Islet of Langerhans (tissue), 1 donor: ENCODE data around the gene TFAP2D.

Source experiments
- FAIRE-seq: peaks from one replicate; lab custom pipeline; 2011; peaks lifted over from hg19 to GRCh38; lab: Jason Lieb, UNC

The TFAP2D gene

GRCh38 chr6:50713226-50713625 is at the start of gene TFAP2D:
TSS of gene TFAP2D (plus strand) at chr6:50713526. CDS start at chr6:50714056, 530 bp downstream.
- FAIRE-seq: no peak

DNA sequence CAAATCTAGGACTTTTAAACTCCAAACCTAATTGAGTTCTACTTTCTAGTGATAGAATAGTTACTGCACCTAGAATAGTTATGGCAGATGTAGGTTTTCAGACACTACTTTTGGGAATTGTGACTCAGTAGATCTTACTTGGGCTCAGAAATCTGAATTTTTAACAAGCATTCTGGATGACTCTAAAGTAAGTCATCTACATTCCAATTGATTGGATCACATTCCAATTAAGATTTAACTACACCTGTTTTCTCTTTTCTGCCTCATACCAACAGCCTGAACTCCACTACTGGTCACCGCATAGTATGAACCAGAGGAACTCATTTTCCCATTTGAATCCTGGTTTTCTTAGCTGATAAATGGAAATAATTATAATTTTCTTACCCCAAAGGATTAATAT is 49.5 kb upstream of the TFAP2D start:
- FAIRE-seq: no peak

DNA sequence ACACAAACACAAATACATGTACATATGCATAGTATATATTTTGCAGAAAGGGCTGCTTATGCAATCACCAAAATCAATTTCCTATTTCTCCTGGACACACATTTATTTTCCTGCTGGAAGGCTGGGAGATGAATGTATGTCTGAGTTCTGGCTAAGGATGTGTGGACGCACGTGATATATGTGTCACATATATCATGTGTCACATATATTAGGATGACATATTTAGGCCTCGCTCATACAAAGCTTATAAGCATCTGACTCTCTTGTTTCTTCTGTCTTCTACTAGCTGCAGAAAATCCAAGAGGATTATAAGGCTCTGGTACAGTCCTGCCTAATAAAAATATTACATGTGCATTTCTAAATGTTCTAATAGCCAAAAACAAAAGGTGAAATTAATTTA is 47.2 kb upstream of the TFAP2D start:
- FAIRE-seq: no peak

DNA sequence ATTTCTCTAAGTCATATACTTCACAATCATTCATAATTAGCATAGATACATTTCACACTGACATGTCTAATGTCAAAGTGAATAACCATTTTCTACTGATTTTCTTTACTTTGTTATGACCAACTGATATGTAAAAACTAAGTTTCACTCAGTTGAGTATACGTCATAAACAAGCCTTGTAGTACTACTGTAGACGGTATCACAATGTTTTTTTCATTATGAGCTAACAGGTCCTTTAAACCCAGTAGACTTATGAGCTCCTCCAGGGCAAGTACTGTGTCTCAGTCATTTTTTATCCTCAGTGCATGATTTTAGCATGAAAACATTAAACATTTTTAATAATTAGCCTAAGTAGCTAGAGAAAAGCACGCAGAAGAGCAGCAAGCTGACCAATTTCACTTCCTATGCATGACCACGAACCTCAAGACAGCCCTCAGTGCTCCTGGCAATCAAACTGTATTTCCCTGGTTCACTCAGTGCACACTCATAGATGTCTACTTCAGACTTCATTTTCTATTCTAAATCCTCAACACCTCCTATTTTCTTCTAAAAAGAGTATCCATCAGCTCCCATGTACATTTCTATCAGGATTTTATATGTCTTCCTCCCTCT is 32.0 kb upstream of the TFAP2D start:
- FAIRE-seq: no peak

- FAIRE-seq: no peak
Measured at GRCh38 chr6:50689210-50689609, 24.1 kb upstream of the TFAP2D start.

DNA sequence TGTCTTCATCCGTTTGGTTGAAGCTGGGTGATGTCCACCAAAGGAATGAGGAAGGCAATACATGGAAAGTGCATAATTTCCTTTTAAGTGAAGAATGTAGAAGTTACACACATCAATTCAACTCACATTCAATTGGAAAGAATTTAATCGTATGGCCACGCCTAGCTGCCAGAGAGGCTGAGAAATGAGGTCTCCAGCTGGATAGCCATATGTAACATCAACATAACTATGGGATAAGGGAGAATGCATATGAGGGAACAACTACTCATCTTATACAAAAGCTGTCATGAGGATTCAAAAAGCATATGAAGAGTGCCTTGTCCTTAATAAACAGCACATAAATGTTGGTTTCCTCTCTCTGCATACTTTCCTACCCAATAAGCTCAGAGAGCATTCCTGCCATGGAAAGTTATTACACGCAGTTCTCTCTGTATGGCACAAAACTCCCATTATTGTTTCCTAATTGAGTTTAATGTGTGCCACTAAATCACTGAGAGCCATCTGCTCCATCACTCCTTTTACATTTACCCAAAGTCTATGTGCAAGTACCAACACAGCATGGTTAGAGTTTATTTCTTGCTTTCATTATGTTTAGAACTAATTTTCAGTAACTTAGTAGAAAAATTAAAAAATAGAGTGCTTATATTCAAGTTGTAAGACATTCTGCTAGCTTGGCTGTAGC is 21.4 kb upstream of the TFAP2D start:
- FAIRE-seq: no peak

DNA sequence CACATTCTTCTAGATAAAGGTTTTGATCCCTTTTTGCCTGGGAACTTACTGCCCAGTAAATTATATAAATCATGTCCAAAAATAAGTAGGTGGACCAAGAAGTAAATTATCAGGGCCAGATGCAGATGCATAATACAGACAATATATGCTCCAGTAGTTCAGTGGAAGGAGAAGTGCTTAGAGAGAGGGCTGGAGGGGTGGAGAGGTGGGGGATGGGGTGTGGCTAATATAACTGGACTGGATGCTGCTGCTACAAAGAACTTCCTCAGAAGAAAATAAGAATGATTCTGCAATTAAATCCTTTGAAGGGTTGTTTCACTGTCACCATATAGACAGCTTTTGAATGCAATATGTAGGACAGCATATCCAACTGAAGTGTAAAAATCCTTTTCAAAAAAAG is 14.8 kb upstream of the TFAP2D start:
- no peak for FAIRE-seq

DNA sequence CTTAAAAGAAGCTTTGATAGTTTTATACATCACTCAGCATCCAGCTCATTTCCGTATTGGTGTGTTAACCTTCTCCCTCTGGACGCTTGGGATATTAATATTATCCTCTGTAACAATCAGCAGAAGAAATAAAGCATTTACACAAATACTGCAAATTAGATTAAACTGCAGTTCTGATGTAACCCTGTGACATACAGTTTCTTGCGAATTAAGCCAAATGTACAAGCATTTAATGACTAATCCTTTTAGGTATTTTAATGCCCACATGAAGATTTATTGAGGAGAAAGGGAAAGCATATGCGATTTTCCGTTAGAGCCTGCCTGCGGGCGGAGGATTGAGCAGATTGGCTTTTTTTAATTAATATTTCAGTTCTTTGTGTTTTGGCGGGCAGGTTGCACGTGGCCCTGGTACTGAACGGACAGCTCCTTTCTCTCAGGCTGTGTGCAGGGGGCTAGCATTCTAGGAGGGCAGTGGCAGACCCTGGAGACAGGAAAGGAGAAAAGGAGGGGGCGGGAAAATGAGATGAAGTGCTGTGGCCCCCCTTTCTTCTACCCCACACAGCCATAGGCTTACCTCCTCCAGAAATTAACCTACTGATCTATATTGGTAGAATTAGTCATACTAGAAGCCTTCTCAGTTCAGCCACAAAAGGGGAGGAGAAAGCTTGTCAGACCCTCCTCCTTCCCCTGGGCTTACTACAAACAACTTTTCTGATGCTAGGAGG is 14.1 kb upstream of the TFAP2D start:
- FAIRE-seq: no peak

DNA sequence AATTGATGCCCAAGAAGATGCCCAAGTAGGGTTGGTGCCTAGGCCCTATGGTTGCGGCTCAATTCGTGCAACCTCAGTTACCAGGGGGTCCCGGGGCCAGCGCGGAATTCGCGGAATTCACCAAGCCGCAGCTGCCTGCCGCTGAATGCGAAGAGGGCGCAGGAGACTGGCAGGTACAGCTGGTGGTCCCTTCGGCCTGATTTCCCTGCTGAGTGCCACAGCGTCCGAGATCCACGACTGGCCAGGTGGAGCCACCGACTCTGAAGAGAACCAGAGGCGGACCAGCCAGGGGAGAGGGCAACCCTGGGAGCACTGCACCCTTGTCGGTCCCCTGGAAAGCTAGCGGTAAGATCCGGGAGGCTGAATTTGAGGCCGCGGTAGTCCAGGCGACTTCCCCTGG is 6.8 kb upstream of the TFAP2D start:
- no peak for FAIRE-seq

- no peak for FAIRE-seq
Measured at GRCh38 chr6:50707191-50707590, 6.1 kb upstream of the TFAP2D start.

DNA sequence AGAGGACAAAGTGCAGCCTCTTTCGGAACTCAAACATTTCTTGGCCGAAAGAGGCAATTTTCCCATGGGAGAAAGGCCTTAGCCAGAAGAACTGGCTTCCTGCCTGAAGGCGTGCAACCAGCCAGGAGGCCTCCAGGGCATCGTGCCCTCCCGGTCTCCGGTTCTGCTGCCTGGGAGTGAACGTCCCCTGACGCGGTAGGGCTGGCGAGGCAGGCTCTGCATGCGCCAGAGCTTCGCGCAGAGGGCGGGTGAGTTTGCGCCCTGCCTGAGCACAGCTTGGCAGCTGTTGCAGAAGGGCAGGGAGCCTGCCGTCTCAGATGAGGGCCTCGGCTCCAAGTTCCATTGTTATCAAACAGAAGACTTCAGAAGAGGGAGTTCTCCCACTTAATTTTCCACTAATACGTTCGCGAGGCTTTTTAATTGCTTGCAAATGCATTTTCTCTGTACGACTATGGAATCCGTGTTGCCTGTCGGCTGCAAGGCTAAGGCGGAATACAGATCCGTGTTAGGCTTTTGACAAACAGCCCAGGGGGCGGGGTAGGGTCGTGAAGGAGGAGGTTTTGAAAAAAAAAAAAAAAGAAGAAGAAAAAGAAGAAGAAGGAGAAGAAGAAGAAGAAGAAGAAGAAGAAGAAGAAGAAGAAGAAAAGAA is 5.5 kb upstream of the TFAP2D start:
- no peak for FAIRE-seq

DNA sequence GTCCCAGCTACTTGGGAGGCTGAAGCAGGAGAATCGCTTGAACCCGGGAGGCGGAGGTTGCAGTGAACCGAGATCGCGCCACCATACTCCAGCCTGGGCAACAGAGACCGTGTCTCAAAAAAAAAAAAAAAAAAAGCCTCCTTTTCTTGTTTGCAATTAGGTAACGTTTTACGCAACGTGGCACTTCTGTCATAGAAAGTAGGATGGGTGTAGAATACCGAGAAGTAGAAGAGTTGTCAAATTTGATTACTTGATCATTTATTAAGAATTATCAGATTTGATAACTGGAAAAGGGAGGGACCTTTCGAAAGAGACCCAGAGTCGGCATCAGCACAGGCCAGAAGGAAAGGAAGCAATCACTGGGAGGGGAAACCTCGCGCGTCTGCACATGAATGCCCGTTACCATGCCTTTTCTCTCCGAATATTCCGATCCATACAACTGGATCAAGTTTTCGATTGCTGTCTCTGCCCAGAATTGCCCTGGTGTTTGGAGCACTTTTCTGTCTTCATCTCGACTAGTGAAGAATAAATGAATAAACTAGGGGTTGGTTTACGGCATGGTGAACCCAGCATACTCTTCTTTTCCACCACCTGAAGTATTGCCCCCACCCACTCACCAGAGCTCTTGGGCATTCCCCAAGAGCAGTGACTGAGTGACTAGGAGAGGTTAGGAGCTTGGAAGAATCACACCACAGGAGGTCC is 4.5 kb upstream of the TFAP2D start:
- no peak for FAIRE-seq

- no peak for FAIRE-seq
Measured at GRCh38 chr6:50709366-50709734, 4.0 kb upstream of the TFAP2D start.

DNA sequence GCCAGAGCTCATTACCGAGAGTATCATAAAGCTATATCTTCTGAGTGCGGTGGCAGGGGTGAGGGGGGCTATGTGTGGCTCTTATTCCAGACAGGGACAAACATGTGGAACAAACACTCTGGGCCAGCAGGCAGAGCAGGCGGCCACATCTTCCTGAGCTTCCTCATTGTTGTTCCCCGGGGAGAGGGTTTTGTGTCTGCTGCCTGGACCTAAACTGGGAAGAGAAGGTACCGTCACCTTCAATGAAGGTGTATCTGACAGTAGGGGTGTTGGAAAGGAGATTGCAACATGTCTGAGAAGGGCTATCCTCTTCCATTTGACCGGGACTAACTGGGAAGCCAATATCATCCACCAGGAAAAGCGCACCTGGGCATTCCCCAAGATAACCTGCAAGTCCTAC is 1.6 kb upstream of the TFAP2D start:
- no peak for FAIRE-seq

DNA sequence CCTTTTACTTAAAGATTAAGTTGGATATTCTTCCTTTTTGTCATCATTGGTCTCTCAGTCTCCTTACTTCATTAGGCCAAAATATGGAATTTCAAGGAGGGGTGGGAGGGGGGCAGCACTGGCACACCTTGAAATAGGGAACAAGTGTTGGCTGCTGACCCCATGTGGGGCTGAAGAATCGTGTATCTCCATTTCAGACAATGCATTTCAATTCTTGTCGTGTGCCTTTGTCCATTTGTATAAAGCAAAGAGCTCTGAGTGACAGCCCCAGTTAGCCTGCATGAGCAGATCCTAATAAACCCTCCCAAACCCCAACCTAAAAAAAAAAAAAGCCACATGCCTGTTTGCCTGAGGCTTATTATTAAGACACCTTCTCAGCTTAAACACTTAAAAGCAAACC is 1.0 kb upstream of the TFAP2D start:
- no peak for FAIRE-seq

DNA sequence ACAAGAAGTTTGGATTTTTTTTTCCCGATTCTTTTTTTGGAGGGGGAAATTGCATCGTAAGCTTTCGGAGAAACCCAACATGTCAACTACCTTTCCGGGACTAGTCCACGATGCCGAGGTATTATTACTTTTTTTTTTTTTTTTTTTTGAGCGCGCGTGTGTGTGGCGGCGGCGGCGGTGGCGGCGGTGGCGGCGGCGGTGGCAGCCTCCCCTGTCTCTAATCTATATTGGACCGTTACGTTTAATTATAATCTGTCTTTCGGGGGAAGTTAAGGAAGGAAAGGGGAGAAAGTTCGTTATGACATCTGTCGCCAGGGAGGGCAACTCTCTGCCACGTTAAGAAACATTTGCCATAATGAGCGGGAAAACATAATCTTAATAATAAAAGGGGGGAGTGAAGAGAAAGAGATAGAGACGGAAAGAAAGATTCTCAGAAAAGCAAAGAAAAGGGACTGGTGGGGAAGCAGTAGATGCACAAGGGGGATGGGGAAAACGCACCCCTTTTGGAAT is 706 bp downstream of the TFAP2D start:
- FAIRE-seq: no peak

DNA sequence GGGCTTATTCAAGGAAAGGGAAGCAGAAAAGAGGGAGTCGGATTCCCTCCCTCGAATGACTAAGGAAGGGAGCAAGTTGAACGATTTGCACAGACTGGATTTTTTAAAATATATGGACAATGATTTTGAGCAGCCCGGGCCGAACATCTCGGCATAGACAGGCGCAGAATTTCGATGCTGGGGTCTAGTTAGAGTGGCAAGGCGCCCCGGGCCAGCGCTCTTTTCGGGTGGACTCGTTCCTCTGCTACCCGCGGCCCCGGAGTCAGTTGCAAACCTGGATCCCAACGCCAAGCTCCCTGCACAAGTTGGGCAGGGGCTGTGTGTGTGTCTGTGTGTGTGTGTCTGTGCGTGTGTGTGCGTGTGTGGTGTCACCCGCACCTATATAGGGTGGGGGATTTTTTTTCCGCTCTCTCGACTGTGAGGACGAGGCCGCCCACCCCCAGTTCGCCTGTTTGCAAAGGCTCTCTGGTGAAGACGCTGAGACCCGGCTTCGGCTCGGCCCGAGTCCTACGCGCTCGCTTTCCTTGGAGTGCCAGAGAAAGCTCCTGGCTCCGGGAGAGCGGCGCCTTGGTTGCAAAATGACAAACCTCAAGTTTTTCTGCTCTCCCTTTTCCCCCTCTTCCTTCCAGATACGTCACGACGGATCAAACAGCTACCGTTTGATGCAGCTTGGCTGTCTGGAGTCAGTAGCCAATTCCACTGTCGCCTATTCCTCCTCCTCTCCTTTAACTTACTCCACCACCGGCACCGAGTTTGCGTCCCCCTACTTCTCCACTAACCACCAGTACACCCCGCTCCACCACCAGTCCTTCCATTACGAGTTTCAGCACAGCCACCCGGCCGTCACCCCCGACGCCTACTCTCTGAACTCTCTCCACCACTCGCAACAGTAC is 1.4 kb downstream of the TFAP2D start:
- no peak for FAIRE-seq

DNA sequence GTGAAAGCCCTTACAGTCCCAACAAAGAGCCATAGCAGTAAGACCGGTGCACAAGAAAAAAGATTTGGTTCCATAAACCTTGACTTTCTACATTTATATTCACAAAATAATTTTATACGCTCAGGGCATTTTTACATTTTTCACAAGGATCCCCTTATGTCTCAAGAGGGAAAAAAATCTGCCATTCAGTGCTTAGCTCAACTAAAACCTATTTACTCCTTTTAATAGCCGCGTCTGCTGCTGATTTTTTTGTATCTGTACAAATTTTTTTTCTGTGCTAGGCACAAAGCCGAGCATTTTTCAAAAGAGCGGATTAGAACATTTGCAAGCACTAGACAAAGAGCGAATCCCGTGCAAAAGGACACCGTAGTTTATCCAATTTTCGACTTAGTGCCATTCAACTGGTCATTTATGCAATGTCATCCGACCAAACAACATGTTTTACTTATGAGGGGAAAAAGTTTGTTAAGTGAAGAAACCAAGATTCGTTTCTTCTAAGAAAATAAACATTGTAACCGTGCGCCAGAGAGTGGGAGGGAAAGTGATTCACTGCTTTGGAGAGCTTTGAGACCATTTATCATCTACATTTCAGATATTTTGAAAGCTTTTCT is 3.7 kb downstream of the TFAP2D start:
- no peak for FAIRE-seq

DNA sequence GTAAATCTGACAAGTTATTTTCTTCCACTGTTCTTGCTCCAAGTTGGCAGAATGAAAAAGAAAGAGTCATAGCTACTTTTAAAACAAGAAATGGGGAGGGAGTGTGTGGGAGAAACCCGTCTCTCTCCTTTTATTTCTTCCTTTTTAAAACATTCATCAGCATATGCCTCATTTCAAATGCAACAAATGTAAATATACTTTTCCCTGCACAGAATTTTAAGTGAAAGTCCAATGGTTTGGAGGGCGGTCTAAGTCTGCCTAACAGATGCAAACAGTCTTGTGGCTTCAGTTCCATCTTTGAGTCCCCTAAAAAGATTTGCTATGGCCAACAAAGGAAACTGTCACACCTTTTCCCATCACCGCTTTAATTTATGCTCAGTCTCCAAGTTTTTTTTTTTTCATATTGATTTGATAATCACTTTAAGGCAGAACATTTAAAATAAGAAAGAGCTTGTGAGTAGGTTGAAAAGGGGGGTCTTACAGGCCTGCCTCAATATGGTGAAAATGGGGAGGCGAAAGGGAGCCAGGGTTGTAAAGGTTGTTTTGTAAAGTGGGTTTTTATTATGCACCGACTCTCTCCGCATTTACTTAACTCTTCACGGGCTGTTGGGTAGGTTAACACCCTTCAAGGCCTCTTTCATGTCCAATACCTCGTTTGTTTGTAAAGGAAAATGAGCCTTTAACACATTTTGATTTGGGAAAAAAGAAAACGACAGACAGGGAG is 4.6 kb downstream of the TFAP2D start:
- no peak for FAIRE-seq

DNA sequence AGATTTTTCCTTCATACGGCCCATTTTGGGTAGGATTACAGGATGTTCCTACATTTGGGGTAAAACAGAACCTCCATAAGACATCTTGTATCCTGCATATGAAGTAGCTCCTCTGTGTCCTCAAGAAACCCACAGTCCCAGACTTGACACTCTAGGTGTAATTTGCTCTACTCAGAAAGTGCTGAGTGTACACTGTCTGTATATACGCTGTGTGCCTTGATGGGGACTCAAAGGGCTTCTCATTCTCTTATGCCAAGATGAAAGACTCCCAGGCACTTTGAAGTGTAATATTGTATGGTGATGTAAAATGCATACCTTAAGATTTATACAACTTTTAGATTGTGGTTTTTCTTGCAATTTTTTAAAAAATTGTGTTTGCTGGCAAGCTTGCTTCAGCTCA is 5.2 kb downstream of the TFAP2D start:
- no peak for FAIRE-seq
